SU-DHL-6 (cell line): ENCODE measurements around the gene BRICD5.

Experiments used
- EZH2phosphoT487 ChIP-seq: fragments of 200-600 bp; sonication (generic), shearing (Covaris generic); conservative IDR thresholded peaks from 2 replicates; pipeline ENCODE4 v1.6.1; 2018; ENCODE audit warnings: mild to moderate bottlenecking, antibody characterized with exemption, low read length, moderate library complexity, mixed read lengths
- TF ChIP-seq, protein P1 (sequence below): fragments of 200-600 bp; sonication (generic); IDR thresholded peaks from one replicate; pipeline ENCODE4 v1.5.1; 2017; ENCODE audit warnings: antibody characterized with exemption, mild to moderate bottlenecking, low read length, moderate library complexity; ENCODE audit not compliant: insufficient read depth, poor library complexity, severe bottlenecking

DNA sequence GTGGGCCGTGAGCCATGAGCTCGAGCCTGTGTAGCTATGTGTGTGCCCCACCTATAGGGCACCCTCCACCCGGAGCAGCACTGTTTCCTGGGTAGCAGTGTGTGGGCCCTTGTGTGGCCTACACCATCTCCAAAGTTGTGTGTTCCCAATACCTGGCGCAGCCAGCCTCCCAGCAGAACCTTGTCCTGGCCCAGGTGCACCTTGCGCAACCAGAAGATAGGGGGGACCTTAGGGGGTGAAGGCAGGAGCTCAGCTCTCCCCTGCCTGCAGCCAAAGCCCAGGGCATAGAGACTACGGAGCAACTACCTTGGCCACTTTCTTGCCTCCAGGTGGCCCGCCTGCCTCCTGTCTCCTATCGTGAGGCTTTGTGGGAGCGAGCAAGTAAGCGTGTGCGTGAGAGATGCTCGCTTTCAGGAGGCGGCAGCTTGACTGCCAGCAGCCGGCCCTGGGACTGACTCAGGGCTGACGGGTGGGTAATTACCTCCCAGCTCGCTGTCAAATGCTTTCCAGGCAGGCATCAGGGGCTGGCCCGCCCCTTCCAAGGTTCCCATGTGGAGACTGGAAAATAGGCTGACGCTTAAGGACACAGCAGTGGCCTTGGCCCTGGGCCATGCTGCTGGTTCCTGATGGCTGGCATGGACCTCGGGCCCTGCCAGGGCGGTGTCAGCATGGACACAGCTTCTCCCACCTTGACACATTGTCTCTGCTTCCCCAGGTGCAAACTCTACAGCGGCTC, 36.1 kb downstream of the BRICD5 start:
- TF ChIP-seq, protein P1, sequence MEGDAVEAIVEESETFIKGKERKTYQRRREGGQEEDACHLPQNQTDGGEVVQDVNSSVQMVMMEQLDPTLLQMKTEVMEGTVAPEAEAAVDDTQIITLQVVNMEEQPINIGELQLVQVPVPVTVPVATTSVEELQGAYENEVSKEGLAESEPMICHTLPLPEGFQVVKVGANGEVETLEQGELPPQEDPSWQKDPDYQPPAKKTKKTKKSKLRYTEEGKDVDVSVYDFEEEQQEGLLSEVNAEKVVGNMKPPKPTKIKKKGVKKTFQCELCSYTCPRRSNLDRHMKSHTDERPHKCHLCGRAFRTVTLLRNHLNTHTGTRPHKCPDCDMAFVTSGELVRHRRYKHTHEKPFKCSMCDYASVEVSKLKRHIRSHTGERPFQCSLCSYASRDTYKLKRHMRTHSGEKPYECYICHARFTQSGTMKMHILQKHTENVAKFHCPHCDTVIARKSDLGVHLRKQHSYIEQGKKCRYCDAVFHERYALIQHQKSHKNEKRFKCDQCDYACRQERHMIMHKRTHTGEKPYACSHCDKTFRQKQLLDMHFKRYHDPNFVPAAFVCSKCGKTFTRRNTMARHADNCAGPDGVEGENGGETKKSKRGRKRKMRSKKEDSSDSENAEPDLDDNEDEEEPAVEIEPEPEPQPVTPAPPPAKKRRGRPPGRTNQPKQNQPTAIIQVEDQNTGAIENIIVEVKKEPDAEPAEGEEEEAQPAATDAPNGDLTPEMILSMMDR: no peak
- TF ChIP-seq EZH2phosphoT487: no peak
